ENCODE measurements around the gene ZDHHC19.

GRCh38 chr3:196251918-196252317 is 40.7 kb upstream of the ZDHHC19 start:
- TF ChIP-seq, protein P1, sequence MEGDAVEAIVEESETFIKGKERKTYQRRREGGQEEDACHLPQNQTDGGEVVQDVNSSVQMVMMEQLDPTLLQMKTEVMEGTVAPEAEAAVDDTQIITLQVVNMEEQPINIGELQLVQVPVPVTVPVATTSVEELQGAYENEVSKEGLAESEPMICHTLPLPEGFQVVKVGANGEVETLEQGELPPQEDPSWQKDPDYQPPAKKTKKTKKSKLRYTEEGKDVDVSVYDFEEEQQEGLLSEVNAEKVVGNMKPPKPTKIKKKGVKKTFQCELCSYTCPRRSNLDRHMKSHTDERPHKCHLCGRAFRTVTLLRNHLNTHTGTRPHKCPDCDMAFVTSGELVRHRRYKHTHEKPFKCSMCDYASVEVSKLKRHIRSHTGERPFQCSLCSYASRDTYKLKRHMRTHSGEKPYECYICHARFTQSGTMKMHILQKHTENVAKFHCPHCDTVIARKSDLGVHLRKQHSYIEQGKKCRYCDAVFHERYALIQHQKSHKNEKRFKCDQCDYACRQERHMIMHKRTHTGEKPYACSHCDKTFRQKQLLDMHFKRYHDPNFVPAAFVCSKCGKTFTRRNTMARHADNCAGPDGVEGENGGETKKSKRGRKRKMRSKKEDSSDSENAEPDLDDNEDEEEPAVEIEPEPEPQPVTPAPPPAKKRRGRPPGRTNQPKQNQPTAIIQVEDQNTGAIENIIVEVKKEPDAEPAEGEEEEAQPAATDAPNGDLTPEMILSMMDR (IDR thresholded peaks at IDR 0.05; ENCODE audit: borderline replicate concordance, extremely low read depth, low read length, poor library complexity, severe bottlenecking): no peak
- no peak for TF ChIP-seq EZH2 (IDR thresholded peaks at IDR 0.05; ENCODE audit: borderline replicate concordance, low read depth, low read length, severe bottlenecking)

All from DND-41 (cell line).